GM18507 (cell line): Measurements from ENCODE around the gene CHMP4A.
A peak's percentile ranks its signal among the peaks of the same experiment; 100 is the strongest.

Experiments used
- DNase-seq: peaks from one replicate; pipeline ENCODE4 v3.0.0; 2011; ENCODE audit warnings: low read depth; ENCODE audit not compliant: insufficient read length; ENCODE audit errors: extremely low spot score
- FAIRE-seq: peaks from 2 replicates; lab custom pipeline; 2011; peaks lifted over from hg19 to GRCh38; lab: Jason Lieb, UNC

Gene CHMP4A

DNA sequence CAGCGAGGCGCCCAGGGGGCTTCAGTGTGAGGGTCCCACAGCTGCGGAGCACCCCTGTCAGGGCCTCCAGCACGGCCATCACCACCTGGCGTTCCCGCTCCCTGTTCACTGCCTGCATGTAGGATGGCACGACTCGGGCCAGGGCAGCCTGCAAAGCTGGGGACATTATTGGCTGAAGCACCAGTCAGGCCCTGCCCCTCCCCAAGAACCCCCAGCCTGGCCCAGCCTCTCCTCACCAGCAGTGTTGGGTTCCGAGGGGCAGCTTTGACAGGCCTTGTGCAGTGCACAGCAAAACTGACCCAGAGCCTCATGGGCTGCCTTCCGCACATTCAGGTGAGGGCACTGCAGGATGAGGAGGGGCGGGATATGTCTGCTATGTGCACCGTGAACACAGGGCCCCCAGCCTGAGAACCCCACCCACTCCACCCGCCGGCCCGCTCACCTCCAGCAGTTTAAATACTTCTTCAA lies 30.2 kb downstream of the CHMP4A start:
- DNase-seq (no peak), FAIRE-seq (no peak)

DNA sequence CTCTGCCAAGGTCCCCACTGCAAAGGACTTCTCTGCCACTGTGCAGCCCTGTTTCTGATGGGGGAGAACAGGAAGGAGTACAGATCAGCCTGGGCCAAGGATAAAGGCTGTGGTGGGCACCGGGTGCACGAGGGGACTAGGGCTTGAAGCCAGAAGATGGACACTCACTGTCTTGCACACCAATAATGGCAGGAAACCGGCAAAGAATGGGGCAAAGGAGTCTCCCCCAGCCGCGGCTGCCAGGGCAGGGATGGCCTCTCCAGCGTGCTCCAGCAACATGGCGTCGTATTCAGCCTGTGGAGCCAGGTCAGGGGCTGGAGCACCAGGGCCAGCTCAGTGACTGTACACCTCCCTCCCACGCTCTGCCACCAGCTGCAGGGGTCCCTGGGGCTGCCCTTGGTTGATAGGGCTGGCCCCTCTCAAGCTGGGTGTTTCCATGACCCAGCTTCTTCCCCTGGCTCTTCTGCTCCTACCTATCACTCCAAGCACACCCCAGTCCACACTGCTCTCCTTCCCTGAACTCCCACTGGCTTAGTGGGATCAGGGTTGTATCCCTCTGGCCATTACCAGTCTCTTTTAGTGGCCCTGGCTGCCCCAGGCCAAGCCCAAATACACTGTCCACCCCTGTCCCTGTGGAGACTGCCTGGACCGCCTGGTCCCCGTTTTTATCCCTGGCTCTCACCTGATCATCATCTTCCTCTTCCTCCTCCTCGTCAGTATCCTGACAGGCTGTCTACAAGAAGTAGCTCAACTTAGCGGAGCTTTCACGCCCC lies 31.0 kb downstream of the CHMP4A start:
- DNase-seq (no peak), FAIRE-seq (no peak)

DNA sequence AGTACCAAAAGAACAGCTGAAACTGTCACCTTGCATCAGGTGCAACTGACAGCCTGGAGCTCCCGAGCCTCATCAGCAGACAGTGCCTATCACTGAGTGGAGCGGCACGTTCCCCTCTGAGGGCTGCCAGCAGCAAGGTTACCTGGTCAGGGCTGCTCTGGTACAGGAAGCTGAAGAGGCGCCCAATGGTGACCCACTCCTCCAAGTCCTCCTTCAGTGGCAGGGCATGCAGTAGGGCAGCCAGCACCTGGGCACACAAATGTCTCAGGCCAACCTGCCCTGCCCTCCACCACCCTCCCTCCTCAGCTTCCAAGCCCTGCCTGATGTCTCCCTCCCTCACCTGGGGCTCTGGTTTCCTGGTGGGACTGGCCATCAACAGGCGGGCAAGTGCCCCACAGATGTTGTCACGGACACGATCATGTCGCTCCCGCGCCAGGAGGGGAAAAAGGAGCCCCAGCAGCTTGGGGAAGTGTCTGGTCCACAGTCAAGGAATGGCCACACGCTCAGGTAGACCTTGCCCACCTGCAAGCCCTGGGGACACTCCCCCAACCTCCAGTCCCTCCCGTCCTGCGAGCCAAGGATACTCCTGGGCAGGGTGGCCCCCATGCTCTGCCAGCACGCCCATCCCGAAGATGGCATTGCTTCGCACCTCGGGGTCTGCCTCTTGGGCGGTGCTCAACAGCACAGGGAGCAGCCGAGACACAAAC lies 31.8 kb downstream of the CHMP4A start:
- FAIRE-seq (no peak), DNase-seq (no peak)

DNA sequence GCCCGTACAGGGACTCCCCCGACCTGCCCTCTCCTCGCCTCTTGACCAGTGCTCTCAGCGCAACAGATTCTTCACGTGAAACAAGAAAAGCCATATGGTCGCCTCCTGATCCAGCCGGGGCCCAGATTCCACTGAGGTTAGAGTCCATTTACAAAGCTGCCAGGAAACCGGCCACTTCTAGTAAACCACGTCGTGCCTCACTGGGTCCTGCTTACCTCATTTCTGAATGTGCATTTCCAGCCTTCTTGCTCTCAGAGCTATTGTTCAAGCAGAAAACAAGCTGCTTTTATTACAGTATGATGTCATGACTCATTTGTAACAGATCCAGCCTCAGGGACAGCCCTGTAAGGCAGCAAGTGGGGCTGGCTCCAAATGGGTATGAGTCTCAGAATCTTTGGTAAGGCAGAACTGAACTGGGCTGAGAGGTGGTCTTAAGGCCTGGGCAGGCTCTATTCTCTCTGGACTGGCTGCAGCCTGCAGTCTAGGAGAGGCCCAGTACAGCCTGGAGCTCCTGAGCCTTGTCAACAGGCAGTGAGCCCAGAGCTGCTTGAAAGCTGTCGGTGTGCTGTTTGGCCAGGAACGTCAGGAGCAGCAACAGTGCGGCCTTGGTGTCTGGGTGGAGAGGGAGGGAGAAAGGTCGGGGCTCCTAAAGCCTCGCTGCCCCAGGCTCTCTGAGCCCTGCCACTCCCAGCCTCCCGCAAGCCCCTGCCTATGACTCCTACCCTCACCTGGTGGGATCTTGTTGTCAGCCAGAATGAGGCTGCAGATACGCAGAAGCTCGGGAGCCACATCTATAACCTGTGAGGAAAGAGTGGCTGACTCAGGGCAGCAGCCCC lies 33.1 kb downstream of the CHMP4A start:
- DNase-seq: no peak
- no peak for FAIRE-seq

DNA sequence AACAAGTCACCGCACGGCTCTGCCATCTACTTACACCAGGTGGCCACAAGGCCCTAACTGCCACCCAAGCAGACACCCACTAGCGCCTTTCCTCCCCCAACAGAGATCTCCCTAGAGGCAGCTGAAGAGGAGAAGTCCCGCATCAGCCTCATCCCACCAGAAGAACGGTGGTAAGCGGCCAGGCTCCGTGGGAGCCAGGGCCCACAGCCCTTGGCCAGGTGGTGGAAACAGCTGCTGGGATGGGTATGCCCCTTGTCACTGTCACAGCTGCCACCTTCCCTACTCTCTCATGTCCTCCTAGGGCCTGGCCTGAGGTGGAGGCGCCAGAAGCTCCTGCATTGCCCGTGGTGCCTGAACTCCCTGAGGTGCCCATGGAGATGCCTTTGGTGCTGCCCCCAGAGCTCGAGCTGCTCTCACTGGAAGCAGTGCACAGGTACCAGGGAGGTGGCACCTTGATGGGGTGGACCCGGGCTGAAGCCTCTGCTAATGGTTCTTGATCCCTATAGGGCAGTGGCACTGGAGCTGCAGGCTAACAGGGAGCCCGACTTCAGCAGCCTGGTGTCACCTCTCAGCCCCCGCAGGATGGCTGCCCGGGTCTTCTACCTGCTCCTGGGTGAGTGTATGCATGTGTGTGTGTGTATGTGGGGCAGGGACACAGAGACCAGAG lies 33.9 kb downstream of the CHMP4A start:
- no peak for FAIRE-seq

DNA sequence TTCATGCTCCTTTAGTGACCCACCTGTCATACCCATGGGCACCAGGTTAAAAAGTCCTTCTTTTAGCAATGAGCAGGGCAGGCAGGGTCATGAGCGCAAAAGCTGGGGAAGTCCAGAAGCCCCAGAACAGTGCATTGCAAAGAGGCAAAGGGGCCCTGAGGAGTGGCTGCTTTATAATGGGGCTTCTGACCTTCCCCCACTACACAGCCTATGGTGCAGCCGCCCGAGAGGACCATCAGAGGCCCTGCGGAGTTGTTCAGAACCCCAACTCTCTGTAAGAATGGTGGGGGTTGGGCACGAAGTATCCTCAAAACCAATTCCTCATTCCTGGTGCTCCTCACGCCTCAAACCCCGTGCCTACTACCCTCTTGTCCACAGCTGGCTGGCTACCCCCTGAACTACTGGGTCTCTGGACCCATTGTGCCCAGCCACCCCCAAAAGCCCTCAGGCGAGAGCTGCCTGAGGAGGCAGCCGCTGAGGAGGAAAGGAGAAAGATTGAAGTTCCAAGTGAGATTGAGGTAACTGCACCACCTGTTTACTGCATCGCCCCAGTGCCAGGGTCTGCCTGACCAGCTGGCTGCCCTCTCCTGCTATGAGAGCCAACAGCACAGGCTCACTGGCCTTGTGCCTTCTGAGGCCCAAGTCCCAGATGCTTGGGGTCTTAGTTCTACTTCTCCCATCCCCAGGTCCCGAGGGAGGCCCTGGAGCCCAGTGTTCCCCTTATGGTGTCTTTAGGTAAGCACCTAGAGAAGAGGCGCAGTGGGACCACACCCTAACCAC lies 34.7 kb downstream of the CHMP4A start:
- DNase-seq (no peak), FAIRE-seq (no peak)

More for the DNA sequence above, 33.9 kb downstream of the CHMP4A start:
- DNase-seq: no peak

DNA sequence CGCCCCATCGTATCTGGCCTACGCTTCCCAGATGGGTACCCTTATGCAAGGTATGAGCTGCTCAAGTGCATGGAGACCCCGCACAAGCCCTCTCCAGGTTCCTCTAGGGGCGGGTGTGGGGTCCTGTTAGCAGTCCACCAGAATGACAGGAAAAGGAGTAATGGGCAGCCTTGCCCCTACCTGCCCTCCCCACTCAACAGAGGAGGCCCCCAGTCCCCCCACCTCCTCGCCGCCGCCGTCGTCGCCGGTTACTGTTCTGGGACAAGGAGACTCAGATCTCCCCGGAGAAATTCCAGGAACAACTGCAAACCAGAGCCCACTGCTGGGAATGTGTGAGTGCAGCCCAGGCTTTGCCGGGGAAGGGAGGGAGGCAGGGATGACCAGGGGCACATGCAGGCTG lies 35.4 kb downstream of the CHMP4A start:
- FAIRE-seq (no peak), DNase-seq (no peak)

DNA sequence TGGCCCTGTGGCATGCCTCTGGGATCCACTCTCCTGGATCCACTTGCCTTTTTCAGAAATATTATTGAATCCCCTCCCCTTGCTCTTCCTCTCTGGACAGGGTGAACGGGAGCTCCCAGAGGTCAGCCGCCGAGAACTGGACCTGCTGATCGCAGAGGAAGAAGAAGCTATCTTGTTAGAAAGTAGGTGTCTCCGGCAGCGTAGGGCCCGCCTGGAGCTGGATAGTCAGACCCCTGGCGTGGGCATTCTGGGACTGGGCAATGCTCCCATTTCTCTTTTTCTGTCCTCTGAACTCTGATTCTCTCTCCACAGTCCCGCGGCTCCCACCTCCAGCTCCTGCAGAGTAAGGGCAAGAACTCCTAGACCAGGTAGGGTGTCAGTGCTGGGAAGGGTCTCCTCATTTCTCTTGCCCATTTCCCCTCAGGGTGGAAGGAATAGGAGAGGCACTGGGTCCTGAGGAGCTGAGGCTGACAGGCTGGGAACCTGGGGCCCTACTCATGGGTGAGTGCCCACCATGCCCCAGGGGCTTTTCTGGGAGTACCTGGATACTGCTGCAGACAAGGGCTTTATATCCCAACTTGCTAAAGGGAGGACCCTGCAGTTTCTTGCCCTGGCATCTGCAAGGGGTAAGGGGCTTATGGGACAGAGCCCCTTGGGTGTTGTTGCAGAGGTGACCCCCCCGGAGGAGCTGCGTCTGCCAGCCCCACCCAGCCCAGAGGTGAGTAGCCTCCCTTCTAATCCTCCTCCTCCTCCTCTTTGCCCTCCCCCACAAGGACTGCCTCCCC lies 36.1 kb downstream of the CHMP4A start:
- no peak for FAIRE-seq

DNA sequence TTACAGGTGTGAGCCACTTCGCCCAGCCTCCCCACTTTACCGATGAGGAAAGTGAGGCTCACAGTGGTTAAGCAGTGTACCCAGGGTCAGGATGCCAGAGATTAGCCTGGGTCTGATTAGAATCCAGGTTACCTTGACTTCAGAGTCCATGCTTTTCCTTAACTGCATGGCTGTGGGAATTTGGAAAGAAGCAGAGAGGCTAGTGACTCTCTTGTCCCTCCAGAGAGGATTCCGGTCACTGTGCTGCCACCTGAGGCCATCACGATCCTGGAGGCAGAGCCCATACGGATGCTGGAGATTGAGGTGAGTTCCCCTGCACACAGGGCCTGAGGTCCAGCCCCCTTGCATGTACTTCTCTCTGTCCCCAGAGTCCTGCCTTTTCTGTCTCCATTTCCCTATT lies 36.7 kb downstream of the CHMP4A start:
- FAIRE-seq: no peak
- no peak for DNase-seq

More for the DNA sequence above, 36.1 kb downstream of the CHMP4A start:
- no peak for DNase-seq

DNA sequence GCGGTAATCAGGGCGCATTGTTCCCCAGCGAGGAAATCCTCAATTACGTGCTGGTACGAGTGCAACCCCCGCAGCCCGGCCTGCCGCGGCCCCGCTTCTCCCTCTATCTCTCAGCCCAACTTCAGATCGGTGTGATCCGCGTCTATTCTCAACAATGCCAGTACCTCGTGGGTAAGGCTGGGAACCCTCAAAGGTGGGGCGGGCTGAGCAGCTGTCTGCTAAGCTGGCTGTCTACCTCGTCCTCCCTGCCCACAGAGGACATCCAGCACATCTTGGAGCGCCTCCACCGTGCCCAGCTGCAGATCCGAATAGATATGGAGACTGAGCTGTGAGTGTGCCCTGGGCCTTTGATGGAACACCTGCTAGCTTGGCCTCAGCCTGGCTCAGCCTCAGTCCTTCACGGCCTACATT lies 40.4 kb downstream of the CHMP4A start:
- no peak for FAIRE-seq
- no peak for DNase-seq

DNA sequence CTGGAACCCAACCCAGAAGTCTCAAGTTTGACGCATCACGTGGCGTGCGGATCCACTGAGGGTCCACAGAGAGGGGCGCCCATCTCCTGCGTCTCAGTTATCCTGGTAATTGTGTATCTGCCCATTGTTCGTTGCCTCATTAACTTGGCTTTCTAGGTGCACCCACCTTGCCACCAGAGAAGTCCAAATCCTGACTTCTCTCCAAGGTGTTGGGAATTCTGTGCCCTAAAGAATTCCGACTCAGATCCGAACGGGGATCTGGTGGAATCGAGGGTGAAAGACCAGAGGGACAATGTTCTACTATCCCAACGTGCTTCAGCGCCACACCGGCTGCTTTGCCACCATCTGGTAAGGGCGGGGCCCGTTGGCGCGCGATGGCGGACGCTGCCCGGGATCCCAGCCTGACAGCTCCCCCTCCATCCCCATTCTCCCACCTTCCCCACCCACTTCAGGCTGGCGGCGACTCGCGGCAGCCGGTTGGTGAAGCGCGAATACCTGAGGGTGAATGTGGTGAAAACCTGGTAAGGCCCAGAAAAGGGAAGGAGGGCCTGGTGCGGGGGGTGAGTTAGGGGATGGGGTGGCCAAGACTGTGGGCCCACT lies 40.9 kb downstream of the CHMP4A start:
- DNase-seq (no peak), FAIRE-seq (no peak)

DNA sequence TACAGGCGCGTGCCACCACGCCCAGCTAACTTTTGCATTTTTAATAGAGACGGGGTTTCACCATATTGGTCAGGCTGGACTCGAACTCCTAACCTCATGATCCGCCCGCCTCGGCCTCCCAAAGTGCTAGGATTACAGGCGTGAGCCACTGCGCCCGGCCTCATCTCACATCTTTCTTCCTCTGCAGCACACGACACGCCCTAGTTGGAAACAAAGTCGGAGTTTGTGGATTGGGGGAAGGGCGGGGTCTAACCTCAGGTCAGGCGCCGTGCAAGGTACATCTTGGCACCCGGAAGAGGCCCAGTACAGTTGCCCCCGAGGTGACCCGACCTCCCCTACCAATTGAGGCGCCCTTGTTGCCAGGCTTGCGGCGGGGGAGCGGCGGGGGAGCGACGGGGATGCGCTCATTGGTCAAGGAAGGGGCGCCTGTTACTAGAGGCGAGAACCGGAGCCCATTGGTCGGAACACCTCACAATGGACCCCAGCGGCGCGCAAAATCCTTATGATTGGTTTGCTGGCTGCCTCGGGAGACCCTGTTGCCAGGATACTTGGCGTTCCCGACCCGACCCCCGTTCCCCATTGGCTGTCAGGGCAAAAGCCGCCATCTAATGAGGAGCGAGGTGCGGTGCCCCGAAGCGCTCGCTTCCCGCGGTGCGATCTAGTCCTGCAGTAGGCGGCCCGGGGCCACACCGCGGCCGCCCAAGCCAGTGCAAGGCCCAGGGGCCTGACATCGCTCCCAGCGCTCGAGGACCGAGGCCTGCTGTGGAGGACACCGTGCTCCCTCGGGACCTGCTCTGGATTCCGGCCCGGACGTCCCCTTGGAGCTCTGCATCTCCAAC lies 41.6 kb downstream of the CHMP4A start, which contains the start of gene REC8:
REC8 (plus strand) TSS at position 659 of the 839 bp plus-strand sequence. CDS start 473 bp downstream, outside the sequence.
- FAIRE-seq: peak; percentile 94
- peak; percentile 91 for DNase-seq

DNA sequence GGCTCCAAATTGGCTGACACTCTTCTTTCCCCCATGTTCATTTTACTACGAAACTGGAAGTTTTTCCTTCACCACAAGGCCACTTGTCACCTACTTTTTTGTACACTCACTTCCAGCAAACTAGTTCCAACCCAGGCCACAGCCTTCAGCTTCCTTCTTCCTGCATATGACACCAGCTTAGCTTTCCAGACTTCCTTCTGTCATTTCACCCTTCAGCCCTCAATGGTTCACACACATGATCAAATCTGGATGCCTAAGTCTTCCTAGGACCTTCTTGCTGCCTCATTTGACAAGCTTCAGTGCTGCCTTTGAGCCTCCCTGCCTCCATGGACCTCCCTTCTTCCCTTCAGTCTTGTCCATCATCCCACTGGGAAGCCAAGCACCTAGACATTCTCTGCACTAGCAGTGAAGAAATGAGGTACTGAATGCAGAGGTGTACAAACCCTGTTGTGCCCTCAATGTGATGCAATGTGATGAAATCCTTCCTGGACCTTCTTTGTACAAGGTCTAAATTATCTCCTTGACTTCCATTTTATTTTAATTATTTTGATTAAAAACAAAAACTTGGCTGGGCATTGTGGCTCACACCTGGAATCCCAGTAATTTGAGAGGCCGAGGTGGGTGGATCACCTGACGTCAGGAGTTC lies 45.7 kb downstream of the CHMP4A start:
- FAIRE-seq (no peak), DNase-seq (no peak)

DNA sequence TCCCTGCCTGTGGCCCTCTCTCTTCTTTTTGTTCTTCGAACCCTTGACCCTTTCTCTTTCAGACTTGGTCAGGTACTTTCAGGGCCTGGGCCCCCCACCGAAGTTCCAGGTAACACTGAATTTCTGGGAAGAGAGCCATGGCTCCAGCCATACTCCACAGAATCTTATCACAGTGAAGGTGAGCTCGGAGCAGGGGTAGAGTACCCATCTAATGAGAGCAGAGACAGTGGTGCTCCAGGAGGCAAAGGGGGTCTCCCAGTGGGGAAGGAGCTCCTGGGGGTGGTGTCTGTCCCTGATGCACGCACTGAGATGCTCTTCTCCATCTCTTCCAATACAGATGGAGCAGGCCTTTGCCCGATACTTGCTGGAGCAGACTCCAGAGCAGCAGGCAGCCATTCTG lies 47.5 kb downstream of the CHMP4A start:
- FAIRE-seq (no peak), DNase-seq (no peak)

DNA sequence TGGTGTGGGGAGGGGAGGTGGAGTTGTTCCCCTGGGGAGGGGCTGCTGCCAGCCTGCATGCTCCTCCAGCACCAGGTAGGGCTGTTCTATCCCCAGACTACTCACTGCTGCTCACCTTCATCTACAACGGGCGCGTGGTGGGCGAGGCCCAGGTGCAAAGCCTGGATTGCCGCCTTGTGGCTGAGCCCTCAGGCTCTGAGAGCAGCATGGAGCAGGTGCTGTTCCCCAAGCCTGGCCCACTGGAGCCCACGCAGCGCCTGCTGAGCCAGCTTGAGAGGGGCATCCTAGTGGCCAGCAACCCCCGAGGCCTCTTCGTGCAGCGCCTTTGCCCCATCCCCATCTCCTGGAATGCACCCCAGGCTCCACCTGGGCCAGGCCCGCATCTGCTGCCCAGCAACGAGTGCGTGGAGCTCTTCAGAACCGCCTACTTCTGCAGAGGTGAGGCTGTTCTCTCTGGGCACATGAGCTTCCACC lies 48.7 kb downstream of the CHMP4A start:
- no peak for DNase-seq
- no peak for FAIRE-seq

DNA sequence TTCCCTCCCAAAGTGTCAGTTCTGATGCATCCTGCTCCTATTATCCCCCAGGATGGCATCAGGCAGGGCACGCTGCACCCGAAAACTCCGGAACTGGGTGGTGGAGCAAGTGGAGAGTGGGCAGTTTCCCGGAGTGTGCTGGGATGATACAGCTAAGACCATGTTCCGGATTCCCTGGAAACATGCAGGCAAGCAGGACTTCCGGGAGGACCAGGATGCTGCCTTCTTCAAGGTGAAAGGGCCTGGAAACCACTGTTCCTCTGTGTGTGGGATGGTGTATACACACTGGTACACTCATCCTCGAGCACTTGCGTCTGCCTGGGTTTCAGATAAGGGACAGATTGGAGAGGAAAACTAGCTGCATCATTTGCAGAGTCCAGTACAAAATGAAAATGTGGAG lies 51.2 kb downstream of the CHMP4A start:
- FAIRE-seq (no peak), DNase-seq (no peak)
